ENCODE results near the gene NAV2.

The NAV2 gene

DNA sequence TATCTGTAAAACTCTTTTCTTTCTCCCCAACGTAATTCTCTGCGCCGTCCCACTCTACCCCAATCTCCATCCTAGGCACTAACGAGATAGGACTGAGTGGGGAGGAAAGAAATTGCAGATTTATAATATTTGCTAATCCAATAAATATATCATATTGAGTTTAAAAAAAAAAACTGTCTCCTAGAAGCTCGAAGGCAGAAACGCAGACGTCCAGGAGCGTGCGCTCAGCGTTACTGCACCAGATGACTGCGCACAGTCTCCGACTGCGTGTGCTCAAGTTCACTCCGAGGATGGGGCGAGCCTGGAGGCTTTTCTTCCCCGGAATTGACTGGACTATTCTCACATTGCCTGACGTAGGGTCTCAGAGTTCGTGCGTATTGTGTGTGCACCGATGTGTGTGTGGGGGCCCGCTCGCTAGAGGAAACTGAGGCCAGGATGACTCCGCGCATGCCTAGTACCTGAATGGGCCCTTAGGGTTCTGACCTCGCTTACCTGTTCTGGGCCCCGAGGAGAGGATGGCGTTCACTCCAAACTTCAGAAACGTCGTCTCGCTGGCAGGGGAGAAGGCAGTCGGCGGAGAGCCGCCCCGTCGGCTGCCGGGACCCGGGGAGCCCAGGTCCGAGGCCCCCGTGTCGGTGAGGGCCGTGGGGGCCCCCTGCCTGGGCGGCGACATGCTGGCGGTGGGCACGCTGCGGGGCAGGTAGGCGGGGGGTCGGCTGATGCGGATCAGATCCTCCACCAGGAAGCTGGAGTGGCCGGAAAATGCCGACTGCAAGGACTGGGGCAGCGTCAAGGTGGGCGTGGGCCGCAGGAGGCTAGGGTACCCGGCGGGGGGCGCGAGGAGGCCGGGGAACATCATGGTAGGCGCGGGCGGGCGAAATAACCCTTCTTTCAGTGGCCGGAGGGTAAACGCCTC is 447.1 kb downstream of the NAV2 start:
- no peak for DNase-seq (ENCODE audit: low read depth)

DNA sequence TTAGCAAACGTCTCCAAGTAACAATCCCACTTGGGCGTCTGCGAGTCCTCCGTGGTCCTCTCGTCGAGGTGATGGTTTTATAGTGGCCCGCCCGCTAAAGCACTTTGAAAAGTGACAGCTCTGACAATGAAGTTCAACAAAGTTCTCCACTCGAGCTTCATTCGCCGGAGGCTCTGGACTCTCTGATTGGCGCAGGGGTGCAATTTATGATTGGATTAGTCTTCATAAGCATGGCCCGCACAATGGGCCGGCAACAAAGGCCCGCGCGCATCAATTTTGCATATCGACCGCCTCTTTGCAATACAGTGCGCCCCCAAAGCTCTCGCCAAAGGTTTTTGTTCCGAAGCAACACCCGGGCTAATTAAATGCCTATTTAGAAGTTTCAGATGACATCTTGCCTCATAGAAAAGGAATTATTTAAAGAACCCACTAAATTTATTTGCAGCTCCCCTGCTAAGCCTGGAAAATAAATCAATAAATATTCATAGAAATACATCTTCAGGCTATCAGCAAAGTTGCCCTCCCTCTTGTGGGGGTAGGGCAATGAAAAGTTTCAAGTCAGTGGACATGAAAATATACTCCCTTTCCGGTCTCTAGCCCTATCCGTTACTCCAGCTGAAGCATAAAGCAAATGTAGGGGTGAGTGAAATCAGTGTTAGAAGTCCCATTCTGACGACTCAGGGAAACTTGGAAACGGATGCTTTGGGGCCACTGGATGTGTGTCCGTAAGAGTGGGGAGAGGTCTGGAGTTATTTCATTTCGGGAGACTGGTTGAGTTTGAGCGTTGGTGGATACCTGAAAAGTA is 448.0 kb downstream of the NAV2 start, which contains the start of gene DBX1:
Gene DBX1 (minus strand): TSS at position 51 of the 805 bp plus-strand sequence. CDS start 151 bp downstream, outside the sequence.
- no peak for DNase-seq (ENCODE audit: low read depth)

DNA sequence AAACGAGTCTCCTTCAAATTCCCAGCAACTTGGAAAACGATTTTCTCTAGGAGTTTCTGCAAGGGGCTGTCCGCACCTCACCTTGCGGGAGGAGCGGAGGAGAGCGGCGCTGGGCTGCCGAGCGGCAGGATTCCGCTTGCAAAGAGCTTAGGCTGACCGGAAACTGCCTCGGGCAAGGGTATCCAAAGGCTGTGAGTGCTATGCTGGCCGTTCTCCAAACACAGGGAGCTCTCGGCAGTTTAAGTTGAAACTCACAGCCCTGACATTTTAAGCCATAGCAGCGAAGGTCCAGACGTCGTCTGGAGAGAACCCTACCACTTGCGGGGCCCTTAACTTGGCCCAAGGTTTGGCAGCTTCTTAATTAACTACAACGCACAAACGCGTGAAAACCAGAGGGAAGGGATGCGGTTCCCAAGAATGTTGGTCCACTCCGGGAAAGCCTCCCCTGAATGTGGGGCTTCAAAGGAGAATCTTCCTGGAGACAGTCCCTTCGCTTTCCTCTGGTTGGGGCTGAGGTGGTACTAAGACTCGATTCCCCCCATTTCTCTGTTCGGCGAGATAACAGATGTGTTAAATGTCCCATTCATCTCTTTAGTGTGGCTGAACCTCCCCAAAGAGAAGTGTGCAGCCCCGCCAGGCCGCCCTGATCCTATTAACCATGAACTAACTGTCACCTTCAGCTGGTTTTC is 448.7 kb downstream of the NAV2 start:
- no peak for DNase-seq (ENCODE audit: low read depth)

DNA sequence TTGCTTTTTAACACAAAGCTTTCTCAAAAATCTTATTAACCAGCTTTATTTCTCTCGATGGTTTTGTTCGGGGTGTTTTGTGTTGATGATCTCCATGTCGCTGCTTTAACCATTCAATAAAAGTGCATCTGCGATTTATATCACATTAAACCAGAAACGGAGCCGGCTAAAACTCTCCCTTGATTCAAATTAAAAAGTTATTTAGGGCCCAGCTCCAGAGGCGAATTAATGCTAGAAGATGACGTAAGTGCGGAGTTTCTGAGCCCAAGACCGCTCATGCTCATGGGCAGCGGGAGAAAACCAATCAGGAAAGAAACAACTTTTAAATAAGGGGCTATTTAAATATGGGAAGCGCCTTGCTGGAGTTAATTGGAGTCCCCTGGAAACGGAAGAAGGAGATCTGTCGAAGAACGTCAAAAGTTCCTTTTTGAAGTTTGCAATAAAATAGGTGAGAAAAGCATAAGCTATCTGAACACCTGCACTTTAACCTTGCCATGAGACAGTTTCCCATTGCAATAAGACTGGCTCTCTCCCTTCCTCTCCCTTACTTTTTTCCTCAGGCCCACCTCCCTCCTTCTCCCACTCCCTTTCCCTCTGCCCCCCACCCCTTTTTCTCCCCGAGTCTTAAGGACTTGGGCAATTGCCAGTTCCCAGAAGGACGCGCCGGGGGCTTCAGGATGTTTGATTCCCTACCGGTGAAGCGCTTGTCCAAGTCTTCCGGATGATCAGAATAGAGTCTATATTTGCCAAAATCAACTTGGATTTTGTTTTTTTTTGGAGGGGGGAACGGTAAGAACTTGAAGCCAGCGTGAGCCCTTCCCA is 449.5 kb downstream of the NAV2 start:
- no peak for DNase-seq (ENCODE audit: low read depth)

DNA sequence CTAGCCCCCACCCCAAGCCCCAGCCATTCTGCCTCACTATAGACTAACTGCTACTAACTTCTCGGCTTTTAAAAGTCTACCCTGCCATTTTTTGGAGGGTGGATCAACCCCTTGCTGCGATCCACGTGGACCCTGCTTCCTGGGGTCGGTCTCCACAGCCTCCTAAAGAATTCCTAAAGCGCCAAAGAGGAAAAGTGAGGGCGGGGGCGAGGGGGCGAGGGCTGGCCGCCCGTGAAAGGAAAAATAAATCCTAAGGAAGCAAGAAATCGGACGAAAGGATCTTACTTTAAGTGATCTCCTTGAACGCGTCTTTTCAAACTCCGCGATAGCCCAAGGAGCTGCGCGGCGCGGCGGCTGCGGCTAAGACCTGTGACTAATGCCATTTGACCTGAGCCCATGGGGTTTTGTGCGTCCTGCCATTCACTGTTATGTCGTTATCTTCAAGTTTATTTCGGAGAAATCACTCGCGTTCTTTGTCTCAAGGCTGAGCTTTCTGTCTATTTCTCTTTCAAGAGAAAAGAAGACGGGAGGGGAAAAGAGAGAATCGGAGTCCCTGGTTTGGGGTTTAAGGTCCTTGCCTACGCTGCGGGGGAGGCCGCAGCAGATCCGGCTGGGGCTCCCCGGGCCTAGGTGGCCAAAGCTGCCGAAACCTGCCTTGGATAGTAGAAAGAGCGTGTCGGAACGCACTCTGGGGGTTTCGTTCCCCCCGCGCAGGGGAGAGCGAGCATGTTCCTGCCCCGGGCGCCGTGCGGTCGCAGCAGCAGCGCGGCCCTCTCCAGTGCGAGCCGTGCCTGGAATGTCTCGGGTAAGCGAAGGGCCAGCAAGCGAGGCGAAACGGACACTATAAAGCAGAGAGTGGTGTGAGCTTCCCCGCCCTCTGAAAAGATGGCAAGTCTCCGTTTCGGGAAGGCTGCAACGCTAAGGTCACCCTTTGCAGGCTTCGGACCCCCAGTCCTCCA is 450.5 kb downstream of the NAV2 start:
- DNase-seq (ENCODE audit: low read depth): no peak

DNA sequence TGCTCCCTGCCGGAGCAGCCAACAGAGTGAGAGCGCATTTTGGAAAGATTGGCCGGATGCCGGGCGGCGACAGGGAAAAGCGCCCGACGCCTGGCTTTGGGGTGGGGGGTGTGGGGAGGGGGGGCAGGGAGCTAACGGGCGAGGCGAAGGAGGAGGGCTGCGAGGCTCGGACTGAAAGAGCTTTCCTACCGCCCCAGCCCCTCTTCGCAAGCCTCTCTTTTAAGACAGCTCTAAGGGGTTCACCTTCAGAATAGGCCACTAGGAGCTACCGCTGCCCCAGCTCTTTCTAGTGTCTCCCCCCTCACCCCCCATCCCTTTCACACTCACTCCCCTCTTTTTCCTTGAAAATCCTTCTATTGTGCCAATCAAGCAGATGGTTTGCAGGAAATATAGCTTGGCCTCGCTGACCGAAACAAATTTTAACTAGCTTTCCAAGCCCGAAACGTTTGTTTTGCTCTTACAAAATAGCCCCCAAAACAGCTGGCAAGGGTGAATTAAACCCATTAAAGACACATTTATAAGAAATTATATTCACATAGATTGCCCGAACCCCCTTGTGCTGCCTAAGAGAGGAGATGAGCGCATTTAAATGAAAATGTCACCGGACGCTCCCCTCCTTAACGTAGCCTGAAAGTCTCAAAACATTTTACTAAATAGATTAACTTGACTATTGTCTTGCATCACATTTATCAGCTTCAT is 451.3 kb downstream of the NAV2 start:
- no peak for DNase-seq (ENCODE audit: low read depth)
